Activated gamma-delta T cell (primary cell): ENCODE data around the gene CPNE5.

Source experiments
- DNase-seq: peaks from one replicate; lab custom pipeline; 2025; lab: John Stamatoyannopoulos, UW

The CPNE5 gene

DNA sequence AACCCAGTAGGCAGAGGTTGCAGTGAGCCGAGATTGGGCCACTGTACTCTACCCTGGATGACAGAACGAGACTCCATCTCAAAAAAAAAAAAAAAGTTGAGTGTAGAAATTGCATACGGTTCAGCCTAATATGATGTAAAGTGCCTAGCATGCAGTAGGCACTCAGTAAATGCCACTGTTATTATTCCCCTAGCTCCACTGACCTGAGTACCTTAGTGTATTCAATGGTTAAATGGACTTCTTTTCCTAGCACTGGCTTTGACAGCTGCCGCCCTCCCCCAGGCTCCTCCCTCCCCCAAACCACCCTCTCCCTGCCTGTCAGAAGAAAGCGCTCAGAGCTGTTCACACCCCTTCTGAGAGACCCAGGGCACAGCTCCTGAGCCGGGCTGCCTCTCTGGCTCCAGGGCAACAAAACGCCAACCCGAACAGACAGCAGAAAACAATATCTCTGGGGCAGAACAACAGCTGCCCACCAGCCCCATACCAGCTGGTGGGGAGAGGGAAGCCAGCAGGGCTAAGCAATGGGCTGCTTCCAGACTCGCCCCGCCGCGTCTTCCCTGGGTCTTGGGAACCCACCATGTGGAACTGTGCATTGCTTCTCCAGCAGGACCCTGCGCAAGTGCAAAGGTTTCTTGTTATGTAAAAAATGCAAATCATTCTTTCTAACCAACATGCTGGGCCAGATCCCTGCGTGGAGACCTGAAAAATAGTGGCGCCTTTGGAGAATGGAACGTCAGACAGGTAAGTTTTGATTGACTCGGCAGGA is 4.5 kb downstream of the CPNE5 start:
- no peak for DNase-seq

DNA sequence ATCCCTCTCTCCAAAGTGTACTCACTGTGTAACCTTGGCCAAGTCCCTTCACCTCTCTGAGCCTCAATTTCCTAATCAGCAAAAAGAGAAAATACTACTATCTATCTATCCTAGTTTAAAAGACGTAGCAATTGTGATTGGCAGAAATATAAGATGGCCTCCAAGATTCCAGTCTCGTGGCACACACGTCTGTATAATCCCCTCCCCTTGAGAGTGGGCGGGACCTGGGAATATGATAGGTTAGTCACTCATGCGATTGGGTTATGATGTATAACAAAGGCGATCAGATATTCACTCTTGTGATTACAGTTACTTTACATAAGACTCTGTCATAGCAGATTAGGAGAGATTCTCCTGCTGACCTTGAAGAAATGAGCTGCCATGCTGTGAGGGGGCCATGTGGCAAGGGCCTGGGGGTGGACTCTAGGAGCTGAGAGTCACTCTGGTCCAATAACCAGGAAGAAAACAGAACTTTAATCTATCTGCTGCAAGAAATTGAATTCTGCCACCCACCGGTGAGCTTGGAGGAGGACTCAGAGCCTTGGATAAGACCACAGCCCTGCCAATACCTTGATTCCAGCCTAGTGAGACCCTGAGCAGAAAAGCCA is 6.0 kb downstream of the CPNE5 start:
- no peak for DNase-seq

DNA sequence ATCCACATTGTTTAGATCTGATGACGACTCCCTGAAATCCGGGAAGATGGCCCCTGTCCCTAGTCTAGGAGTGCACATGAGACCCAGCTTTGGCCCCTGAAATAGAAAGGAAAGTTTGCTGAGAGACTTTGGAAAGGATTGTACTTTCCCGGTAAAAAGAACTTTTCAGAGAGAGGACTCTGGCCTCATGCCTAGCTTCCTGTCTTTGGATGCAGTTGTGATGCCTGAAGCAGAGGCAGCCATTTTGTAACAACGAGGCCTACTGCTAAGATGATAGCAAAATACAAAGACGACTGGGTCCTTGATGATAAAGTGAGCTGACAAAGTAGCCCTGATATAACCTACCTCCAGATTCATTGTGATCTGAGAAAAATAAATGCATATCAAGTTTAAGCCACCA is 6.9 kb downstream of the CPNE5 start:
- DNase-seq: no peak

DNA sequence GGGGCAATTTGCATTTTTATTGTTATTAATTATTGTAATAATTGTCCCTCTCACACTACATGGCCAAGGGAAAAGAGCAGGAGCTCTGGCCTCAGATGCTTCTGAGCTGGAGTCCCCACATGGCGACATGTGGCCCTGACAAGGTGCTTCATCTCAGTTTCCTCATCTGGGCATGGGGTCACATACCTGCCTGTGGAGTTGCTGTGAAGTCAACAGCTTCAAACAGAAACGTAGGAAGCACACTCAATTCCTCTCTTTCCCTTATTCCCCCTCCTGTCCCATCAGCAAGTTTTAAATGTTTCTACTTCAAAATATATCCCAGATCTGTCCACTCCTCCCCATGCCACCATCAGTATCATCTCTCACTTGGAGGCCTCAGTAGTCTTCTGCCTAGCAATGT is 8.7 kb downstream of the CPNE5 start:
- DNase-seq: no peak

DNA sequence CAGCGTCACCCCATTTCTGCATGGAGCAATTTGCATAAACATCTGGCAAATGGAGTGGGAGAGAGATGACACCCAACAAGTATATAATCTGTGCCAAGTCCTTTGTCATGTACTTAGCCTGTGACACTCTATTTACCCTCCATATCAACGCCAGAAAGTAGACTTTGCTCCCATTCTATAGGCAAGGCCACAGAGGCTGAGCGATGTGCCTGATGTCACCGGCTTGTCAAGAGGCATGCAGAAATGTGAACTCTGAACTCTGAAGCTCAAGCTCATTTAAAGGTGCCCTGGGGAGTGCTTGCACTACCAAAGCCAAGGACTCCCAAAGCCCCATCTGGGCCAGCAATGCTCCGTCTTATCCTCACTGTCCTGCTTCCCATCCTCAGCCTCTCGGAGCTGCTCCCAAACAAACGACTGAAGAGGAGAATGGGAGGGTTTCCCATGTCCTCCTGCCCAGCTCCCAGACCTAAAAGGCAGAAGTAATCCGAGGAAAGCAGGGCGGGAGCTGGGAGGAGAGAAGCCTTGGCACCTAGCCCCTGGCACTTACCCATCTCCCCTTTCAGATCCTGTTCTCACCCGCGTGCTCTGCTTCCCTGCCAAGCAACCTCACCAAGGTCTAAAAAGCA is 9.2 kb downstream of the CPNE5 start:
- no peak for DNase-seq

DNA sequence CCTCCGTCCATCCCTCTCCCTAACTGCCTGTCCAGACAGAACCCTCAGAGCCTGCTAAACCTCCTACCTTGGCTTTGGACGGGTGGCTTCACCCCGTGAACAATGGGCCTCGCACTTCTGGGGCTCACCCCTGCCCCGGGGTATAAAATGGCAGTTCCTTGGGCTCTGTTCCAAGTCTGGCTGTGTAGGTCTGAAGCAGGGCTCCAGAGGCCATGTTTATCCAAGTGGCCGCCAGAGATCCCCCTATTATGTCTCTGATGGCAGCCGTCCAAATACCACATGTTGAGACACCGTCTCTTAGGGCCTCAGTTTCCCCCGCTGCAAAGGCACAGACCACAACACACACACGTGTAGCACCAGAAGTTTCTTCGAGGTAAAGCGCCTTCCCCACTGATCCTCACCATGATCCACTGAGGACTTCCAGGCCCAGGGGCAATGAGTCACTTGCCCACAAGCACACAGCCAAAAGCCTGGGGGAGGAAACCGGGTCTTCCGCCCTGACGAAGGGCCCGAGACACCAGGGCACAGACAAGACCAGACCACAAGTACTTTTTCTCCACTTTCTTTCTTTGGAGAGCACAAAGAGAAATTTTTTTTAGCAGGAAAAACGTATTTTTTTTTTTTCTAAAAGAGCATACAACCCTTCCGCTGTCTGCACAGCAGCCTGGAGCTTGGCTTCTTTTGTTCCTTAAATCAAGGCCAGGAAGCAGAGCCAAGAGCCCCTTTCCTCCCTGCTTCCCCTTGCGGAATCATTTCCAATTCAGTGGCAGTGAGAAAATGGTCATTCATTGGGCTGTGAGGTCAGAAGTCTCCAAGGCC is 11.8 kb downstream of the CPNE5 start:
- DNase-seq: no peak

DNA sequence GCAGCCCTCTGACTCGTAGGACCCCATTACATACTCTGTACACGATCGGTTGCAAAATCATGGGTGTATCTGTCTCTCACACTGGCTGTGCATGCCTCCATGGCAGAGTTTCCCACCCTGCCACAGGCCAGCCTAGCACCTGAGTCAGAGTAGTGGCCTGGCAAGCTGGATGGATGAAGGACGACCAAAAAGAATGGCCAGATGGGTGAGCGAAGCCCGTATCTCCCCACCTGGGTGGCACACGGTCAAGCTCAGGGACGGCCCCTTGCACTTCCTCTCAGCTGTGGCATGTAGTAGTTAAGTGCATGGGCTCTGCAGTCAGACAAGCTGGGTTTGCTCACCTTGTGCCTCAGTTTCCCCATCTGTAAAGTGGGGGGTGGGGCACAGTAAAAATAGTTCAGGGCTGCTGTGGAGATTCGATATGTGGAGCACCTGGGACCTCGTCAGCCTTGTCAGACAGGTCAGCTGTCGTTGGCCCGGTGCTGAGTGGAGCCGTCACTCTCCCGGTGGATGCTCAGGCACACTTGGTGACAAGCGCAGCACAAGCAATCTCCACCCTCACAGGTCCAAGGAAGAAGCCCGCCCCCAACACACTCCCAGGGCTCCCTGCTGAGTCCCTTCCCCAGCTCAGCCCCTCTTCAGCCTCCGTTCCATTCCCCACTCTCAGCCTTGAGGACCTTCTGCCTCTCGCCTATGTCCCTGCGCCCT is 12.6 kb downstream of the CPNE5 start:
- DNase-seq: no peak

DNA sequence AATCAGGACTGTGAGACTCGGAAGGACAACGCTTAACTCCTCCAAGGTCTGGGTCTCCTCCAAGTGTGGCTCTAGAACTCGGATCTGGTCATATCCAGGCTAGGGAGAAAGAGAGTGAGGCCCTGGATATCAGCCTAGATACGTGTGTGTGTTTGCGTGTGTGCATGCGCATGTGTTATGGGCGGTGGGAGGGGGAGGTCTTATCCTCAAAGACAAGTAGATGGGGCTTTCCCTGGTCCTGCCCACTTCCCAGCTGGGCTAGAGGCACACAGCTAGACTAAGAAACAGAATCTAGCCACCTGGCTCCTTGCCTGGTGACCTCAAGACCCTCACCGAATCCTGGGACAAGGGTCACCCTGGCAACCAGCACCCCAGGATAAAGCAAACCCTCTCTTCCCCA is 13.2 kb downstream of the CPNE5 start:
- no peak for DNase-seq

DNA sequence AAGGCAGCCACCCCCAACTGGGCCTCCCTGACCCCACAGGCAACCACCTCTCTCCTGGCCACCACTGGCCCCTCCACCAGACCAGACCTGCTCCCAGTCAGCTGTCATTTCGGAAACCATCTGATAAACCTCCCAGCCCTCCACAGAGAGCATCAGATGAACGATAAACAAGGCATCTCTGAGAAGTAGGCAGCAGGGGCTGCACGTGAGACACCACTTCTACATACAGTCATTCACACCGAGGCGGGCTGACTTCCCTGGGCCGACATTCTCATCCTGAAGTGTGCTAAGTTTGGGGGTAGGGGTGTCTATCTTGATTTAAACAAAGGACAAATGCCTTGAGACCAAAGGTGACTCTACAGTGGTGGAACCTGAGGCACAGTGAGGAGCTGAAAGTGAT is 13.8 kb downstream of the CPNE5 start:
- DNase-seq: no peak

DNA sequence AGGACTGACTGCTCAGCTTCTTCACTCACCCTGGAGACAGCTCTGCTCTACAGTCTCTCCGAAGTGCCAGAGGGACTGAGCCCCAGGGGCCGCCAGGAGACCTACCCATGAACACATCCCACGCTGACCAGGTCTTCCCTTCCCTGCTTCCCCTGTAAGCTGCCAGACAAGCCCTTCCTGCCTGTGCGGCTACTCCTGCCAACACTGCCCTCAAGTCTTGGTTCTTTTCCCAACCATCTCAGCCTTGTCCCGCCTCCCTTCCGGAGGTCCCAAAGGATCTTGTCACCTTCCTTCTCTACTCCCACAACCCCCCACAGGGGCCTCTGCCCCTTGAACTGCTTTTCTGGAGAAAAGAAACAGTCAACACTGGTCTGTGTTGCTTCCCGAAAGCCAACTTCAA is 15.0 kb downstream of the CPNE5 start:
- no peak for DNase-seq

DNA sequence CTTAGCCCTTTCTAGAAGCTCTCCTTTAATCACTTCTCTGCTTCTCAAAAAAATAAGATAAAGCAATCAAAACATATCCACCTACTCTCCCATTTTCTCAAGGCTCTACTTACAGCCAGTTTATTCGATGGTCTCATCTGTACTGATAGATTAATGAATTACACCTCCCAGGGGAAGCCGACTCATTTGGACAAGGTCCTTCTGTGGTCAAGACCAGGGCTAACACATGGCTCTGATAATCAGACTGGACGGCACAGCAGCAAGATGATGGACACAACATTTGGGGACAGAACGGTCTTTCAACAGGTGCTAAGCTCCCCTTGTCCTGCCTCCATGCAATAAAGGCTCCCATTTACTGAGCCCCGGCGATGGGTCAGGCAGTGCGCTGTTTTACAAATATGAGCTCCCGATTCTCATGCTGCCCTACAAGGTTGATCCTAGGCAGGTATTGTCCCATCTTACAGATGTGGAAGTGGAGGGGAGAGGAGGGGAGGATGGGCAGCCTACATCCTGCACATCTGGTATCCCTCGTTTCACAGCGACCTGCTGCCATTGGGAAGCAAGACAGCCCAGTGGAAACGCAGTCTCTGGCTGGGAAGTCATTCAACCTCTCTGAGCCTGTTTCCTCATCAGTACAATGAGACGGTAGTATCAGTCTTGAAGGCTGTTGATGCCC is 15.7 kb downstream of the CPNE5 start:
- no peak for DNase-seq

DNA sequence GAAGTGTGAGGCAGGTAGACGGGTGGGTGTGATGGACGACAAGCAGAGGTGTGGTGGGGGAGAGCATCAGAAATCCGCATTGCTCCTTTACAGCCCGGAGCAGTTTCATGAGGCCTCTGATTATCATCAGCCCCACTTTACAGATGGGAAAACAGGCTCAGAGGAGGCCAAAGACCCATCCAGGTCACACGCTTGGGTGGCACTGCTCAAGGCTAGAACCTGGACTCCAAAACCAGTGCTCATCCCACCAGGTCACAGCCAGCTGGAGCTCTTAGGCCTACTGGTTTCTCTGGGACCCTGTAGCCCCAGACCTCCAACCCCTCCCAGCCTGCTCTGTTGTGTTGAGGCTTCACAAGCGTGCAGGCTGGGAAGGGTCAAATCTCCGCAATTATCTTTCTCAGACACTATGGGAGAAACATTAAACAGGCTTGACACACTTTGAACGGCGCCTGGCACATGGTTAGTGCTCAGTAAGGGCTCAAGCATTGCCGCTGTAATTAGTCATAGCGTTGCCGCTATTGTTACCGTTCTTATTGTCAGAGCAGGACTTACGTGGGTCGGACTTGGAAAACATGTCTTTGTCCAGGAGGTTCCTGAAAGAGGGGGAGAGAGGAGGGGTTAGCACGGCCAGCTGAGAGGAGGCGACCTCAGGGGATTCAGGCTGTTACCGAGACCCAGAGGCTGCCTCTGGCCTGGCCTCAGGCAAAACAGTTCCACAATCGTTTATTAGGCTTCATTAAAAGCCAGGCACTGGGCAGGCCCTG is 16.6 kb downstream of the CPNE5 start:
- no peak for DNase-seq

DNA sequence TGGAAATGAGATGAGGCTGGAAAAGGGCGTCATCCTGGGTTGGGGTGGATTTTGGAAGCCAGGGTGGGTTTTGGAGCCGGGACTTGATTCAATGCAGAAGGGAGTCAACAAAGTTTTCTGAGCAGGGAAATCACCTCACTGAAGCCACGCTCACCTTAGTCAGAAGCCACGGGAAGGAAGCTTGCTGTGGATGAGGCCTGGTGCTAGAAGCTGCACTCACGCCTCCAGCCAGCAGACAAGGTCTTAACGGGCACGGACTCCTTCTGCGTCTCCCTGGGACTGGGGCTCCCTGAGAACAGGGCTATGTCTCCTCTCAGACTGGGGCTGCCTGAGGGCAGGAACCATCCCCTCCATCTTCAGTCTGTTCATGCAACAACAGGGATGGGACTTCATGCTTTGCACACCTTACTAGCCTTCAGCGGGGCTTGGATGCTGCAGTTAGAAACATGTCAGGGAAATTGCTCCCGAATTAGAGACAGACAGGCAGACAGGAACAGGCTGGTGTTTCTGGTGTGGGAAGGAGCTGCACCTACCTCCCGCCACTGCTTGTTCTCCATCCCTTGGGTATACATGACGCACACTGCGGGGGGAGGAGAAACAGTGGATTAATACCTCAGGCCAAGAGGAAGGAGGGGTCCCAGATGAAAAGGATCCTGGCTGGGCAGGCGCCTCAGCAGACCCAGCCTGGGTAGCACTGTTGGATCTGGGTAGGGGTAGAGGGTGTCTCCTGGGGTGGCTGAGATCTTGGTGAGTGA is 17.5 kb downstream of the CPNE5 start:
- no peak for DNase-seq

DNA sequence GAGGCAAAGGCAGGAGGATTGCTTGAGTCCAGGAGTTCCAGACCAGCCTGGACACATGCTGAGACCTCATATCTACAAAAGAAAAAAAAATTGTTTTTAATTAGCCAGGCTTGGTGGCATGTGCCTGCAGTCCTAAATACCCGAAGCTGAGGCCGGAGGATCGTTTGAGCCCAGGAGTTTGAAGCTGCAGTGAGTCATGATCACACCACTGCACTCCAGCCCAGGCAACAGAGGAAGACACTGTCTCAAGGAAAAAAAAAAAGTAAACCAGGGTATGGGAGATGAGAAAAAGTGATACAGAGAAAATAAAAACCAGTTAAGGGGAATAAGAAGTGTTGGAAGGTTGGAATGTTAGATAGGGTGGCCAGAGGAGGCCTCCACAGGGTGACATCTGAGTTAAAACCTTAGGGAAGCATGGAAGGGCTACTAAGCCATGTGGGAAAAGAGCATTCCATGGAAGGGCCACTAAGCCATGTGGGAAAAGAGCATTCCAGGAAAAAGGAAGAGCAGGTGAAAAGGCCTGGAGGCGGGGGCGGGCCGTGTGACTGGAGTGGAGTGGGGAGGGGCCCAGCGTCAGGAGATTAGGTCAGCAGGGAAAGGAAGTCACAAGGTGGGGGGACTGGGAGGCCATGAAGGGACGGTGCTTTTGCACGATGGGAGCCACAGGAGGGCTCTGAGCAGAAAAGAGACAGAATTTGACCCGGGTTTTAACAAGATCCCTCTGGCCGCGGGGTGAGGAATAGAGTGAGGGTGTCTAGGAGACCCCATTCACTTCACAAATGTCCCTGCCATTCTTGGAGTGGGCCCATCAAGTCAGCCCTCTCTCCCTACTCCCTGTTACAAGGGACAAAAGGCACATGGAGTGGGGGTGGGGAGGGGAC is 18.3 kb downstream of the CPNE5 start:
- no peak for DNase-seq

DNA sequence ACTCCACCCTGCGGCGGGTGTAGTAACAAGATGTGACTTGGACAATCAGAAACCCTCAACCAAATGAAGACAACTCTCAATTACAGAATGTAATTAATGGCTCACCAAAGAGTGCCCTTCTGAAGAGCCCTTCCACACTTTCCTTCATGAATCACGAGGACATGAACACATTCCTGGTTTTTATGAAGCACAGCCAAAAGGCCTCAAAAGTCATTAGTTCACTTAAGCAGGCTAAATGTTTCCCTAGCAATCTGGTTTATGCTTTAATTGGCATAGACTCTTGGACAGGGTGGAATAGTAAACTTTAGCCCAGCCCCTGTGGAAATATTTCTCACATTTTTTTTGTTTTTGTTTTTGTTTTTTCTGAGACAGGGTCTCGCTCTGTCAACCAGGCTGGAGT is 20.5 kb downstream of the CPNE5 start:
- DNase-seq: no peak

DNA sequence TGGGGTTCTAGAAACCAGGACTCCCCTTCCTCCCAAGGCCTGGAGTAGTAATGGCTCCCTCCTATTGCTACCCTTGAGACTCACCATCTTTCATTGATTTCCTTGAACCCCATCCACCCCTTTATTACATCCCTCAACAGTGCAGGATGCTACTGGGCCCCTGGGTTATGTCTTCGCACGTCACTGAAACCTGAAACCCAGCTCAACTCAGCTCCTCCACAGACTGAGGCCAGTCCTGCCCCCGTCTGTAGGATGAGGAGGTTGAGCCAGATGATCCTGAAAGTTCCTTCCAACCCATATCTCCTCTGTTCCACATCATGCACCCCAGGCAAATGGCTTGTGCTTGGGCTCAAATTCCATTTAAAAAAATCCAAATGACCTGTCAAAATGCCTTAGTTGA is 21.4 kb downstream of the CPNE5 start:
- no peak for DNase-seq

DNA sequence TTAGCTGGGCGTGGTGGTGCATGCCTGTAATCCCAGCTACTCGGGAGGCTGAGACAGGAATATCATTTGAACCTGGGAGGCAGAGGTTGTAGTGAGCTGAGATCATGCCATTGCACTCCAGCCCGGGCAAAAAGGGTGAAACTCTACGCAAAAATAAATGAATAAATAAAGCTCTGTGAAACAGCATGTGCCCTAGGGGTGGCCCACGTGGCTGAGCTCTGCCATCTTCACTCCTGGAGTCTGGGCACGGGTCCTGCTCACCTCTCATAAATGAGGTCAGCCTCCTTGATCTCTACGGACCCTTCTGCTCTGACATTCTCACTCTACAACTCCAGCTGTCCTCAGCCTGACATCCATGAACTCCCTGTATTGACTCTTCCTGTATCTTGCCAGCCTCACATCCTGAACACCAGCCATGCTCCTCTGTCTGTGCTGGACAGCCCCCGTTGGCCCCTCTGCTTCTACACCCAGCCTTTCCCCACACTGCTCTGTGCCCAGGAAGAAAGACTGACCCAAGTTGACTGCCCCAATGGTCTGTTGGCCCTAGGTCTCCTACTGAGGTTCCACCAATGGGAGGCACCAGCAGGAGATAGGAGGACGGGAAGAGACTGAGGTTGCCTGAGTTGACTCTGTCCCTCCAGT is 21.9 kb downstream of the CPNE5 start:
- DNase-seq: no peak

DNA sequence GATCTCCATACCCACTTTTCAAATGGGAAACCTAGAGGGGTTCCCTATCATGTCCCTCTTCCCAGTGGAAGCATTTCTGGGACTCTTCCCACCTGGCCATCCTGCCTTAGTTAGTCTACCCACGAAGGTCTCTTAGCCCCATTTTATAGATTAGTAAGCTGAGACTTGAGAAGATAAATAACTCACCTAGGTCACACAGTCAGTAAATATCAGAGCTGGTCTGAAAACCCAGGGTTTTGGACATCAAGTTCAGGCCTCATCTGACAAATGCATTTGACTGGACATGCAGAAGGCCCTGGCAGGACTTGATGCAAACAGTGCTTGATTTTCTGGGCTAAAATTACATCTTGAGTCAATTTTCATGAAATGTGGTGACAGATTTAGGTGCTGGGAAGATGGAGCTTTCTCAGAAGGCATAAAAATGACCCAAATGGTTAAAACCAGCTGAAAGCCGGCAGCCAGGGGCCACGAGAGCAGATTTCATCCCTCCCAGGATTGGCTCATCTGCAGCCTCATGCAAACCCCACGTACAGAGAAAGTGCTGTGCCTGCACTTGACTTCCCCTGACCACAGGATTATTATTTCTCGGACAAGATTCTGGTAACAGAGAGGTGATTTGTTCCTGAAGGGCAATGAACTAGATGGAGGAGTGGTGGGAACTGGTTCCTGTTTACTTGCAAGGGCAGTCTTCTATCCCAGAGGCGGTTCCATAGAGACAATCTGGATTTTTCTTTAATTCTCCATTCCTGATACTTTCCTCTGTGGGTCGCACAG is 23.1 kb downstream of the CPNE5 start:
- DNase-seq: no peak
